DMS153 treated with DMSO at 0.1 percent for 48 hours (cell line): ENCODE data around the gene HNRNPA2B1.
"Not testable (repeated sequence)": the region's sequence is repeated elsewhere in the genome, so short reads cannot be mapped to it uniquely, and the experiment has no call there.

Experiments used
- DNase-seq: peaks from one replicate; lab custom pipeline; 2025; ENCODE audit not compliant: unreplicated experiment; lab: John Stamatoyannopoulos, UW

HNRNPA2B1 gene

DNA sequence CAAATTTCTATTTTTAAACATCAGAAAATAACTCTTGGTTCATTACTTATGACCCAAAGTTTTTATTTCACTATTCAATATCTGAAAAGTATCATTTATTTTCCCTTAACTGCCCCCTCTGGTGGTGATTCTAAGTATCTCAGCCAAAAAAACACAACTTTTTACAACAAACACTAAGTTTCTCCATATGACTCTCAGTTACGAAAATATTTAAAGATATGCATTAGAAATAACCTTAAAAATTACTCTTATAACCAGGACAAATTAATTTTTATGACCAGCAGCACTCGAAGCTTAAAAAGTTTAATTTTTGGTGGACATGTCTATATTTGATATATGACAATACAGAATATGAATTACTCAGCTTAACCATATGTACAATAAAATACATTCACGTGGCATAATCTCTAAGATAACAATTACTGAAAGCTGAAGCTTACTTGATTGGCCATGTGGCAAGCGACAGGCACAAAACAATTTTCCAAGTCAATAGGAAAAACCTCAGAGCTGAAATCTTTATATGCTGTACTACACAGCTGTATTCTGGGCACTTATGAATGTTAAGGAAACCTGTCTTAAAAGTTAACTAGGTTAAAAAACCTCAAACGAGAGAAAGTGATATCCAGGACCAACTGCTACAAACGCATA, 2.3 kb downstream of the HNRNPA2B1 start:
- DNase-seq = no peak

DNA sequence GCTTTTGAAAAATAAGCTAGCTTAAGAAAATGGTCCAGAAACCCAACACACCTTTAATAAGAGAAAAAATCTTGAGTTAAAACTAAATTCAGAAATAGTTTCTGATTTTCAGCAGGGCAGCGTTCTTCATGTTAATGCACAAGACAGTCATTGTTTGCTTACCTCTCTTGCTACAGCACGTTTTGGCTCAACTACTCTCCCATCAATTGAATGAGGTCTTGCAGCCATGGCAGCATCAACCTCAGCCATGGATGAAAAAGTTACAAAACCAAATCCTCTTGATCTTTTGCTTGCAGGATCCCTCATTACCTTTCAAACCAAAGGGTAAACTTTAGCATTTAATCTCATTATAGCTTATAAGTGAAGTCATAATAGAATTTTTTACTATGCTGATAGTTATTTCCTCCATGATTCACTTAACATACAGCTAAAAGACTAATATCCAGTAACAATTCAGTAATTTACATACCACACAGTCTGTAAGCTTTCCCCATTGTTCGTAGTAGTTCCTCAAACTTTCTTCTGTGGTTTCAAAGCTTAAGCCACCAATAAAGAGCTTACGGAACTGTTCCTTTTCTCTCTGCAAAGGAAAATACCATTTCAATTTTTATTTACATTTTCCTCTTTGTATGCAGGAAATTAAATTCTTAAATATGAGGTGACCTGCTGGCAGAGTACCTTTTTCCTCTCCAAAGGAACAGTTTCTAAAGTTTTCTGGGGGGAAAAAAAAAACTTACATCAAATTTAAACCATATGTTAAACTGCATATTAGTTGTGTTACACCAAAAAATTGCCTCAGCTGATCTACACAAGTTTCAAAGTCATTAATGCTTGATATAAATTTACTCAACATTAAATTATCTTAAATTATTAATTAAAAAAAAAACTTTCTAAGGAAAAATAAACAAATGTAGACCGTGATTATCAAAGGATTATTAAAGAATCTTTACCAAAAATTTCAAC, 3.1 kb downstream of the HNRNPA2B1 start:
- no peak for DNase-seq

GRCh38 chr7:26195867-26196657, 4.5 kb downstream of the HNRNPA2B1 start:
- no peak for DNase-seq

- DNase-seq = no peak
Measured at GRCh38 chr7:26195182-26195581, 5.4 kb downstream of the HNRNPA2B1 start.

DNA sequence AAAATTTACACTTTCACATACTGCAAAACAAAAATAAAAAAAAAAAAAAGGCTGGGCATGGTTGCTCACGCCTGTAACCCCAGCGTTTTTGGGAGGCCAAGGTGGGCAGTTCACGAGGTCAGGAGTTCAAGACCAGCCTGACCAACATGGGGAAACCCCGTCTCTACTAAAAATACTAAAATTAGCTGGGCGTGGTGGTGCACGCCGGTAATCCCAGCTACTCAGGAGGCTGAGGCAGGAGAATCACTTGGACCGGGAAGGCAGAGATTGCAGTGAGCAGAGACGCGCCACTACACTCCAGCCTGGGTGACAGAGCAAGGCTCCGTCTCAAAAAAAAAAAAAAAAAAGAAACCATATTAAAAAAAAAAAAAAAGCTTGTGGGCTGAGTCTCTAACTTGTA, 5.8 kb downstream of the HNRNPA2B1 start:
- DNase-seq = not testable (repeated sequence)

DNA sequence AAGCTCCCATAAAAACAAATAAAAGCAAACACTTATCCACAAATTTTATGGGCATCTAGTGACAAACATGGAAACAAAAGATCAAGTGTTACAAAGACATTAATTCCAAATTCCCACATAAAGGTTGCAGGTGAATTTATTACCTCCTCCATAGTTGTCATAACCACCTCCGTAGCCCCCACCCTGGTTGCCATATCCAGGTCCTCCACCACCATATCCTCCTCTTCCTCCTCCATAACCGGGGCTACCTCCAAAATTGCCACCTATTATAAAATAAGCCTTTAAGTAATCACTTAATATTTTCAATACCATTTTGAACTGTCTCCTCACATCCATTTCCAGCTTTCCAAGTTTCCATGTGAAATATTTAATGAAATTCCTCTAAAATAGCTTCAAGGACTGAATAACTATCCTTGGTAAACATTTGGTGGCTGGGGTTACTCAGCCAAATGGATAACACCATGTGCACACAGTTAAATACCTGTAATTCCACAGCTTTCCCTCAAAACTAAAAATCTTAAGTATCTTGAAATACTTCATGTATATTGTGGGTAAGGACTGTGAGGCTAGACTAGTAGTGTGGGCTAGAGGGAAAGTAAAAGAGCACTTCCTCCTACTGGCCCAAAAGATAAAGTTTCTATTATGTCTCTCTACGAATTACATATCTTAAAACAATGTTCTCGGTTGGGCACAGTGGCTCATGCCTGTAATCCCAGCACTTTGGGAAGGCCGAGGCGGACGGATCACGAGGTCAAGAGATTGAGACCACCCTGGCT, 6.9 kb downstream of the HNRNPA2B1 start:
- DNase-seq = no peak

GRCh38 chr7:26192485-26193087, 8.0 kb downstream of the HNRNPA2B1 start:
- no peak for DNase-seq

DNA sequence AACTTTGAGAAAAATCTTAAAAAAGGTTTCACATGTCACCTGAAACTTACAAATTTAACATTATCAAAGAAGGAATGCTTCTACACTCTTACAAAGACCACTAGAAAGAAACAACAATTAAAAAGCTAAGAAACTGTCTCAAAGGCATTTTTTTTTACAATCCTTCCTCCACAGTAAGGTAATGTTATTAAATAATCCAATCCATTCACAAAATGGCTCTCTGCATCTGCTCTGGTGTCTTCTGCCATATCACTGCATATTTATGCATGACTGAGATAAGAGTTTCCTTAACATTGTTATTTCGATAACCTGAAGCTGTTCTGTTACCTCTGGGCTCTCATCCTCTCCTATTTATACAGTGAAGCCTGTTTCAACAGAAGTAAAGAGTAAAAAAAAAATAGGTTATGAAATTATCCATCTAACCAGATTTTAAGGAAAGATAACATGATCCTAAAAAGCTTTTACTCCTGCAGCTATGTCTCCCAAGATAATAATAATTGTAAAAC, 8.5 kb downstream of the HNRNPA2B1 start:
- no peak for DNase-seq

- no peak for DNase-seq
Measured at GRCh38 chr7:26191233-26191973, 9.1 kb downstream of the HNRNPA2B1 start.

DNA sequence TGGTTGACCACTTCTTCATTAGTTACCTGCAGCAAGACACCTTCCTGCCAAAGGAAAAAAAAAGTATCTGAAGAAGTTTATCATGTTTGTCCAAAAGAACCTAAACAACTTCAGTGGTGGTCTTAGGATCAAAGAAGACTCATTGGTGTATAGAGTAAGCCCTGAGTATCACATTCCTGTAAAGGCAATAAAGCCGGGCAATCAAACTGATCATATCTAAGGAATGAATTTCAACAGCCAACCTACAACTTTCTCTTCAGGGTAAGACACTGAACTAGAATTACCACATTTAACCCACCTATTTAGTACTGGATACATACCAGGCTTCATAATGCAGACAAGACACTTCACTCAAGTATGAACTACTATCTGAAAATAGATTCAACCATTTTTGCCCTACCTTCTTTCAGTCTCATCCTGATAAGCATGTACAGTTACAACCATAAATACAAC, 10.1 kb downstream of the HNRNPA2B1 start:
- DNase-seq = no peak

GRCh38 chr7:26189697-26190096, 10.8 kb downstream of the HNRNPA2B1 start:
- no peak for DNase-seq

DNA sequence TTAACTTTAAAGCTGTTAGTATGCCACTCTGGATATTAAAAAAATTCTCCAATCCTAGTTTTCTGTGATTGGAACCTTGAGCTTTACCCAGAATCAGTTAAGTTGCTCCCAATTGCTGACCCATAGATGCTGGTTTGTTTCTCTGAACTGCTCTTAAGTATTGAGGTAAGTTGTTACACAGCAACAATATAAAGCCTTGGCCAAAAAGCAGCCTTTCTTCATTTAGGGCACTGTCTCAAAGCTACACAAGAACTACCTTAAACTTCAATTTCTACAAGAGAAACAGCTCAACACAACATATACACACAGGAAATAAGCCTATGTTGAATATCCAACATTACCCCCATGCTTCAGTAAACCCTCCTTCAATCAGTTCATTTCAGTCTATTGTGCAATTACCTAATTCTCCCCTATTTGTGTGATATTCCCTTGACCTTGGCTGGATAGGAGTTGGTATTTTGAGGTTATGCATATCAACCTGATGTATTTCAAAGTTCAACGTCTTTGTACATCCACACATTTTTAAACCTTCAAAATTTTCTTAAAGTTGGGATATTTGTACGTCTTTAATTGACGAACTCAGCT, 11.5 kb downstream of the HNRNPA2B1 start:
- no peak for DNase-seq

DNA sequence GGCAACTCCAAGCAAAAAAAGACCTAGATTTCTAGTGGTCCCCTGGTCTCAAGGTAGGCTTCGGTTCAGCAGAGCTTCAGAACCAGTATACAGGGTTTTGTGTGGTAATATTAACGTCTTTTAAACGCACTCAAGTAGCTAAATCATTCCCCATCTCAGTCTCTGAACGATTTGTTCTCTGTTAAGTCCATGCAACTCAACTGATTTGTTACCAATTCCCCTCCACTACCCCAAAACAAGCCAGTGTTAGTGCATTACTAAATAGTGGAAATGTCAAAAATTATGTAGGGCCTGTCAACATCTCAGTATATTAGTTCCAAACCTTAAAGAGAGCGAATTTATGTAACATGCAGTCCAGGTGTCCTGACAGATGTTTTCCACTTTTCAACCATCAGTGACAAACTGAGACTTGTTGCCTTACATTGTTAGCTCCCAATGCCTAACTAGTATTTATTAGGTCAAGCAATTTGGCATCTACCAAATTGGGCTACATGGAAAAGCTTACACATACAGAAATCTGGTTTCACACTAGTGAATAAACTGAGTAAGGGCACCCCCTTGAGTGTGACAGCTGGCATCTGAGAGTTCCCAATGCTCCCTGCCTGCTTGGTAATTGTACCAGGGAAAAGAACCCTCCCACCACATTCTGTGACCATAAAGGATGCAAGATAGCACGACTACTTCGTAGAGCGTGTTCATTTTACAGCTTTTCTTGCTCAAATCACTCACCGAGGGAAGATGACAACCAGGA, 12.2 kb downstream of the HNRNPA2B1 start:
- DNase-seq = no peak

GRCh38 chr7:26187380-26188205, 13.0 kb downstream of the HNRNPA2B1 start:
- DNase-seq = no peak

DNA sequence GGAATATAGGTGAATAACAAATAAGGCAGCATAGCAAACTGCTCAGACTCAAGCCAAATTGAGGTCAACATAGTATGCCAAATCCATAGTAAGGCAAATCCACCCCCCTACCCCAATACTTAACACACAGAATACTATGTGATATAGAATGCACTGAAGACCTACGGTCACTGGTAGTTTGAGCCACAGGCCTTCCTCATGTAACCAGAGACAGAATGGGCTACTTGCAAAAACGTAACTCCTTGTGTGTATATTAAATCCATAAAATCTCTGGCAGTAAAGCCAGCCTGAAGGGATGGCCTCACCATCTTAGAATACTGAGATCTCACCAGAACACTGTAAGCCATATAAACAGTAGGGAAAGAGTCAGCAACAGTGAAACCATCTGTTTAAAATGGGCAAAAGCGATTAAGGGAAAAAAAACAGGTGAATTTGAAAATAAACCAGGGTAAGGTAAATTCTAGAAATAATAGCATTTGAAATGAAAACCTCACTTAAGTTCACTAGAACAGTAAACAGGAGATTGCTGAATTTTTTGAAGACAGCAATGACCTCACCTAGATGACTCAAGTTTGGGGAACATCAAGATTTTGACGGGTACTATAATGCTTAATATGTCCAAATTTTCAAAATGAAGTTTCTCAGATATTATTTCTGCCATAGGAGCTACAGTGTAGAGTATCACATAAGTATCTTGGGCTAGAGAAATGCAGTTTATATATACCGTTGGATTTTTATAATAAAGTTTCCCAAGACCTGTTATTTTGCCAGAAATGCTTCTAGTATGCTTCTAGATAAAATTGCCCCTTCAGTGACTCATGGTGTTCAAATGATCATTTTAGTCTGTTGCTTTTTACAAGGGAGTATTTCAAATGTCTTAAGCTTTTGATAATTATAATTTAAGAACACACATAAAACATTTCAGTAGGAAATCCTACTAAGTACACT, 13.9 kb downstream of the HNRNPA2B1 start:
- DNase-seq = no peak

DNA sequence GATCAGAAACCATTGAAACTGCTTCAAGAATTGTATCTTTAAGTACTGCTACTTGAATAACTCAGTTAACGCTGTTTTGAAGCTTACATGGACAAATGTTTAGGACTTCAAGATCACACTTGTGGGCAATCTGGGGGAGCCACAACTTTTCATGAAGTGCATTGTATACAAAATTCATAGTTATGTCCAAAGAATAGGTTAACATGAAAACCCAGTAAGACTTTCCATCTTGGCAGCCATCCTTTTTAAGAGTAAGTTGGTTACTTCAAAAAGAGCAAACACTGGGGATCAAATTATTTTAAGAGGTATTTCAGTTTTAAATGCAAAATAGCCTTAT, 14.7 kb downstream of the HNRNPA2B1 start:
- DNase-seq = no peak
